GM21423 (cell line): ENCODE data around the gene FAM98A.

Source experiments
- ATAC-seq: cut with Tn5 transposase; IDR thresholded peaks from one replicate; pipeline ENCODE4 v1.9.1; 2021; ENCODE audit warnings: mild to moderate bottlenecking, moderate library complexity; ENCODE audit not compliant: unreplicated experiment

The FAM98A gene

GRCh38 chr2:33598561-33599174 is 431 bp downstream of the FAM98A start:
- peak; percentile 52 for ATAC-seq

- ATAC-seq = no peak
These were observed 2.1 kb downstream of the FAM98A start for GRCh38 chr2:33597026-33597425.

GRCh38 chr2:33595385-33595784 is 3.7 kb downstream of the FAM98A start:
- no peak for ATAC-seq

GRCh38 chr2:33589444-33589843 is 9.7 kb downstream of the FAM98A start:
- no peak for ATAC-seq

- no peak for ATAC-seq
These were observed 10.9 kb downstream of the FAM98A start for GRCh38 chr2:33588232-33588631.

- no peak for ATAC-seq
These were observed 12.3 kb downstream of the FAM98A start for GRCh38 chr2:33586766-33587165.

GRCh38 chr2:33583194-33583938 is 15.7 kb downstream of the FAM98A start:
- ATAC-seq = no peak

GRCh38 chr2:33581872-33582271 is 17.2 kb downstream of the FAM98A start:
- no peak for ATAC-seq

- no peak for ATAC-seq
These were observed 19.9 kb downstream of the FAM98A start for GRCh38 chr2:33579227-33579626.

- ATAC-seq = no peak
These were observed 21.4 kb downstream of the FAM98A start for GRCh38 chr2:33577668-33578067.

GRCh38 chr2:33577084-33577483 is 22.0 kb downstream of the FAM98A start:
- no peak for ATAC-seq

- no peak for ATAC-seq
These were observed 25.4 kb downstream of the FAM98A start for GRCh38 chr2:33573657-33574056.

GRCh38 chr2:33570681-33571080 is 28.4 kb downstream of the FAM98A start:
- no peak for ATAC-seq

- ATAC-seq = no peak
These were observed 37.2 kb downstream of the FAM98A start for GRCh38 chr2:33561872-33562271.

GRCh38 chr2:33560017-33560416 is 39.1 kb downstream of the FAM98A start:
- ATAC-seq = no peak

- no peak for ATAC-seq
These were observed 39.8 kb downstream of the FAM98A start for GRCh38 chr2:33559328-33559727.

GRCh38 chr2:33555681-33556080 is 43.4 kb downstream of the FAM98A start:
- no peak for ATAC-seq

GRCh38 chr2:33552758-33553461 is 46.2 kb downstream of the FAM98A start:
- ATAC-seq = peak; percentile 56

- ATAC-seq = no peak
These were observed 48.9 kb downstream of the FAM98A start for GRCh38 chr2:33550206-33550605.

GRCh38 chr2:33541243-33541642 is 57.9 kb downstream of the FAM98A start:
- no peak for ATAC-seq

GRCh38 chr2:33535421-33535820 is 63.7 kb downstream of the FAM98A start:
- ATAC-seq = no peak
